ENCODE data around the gene JAK1.

JAK1 gene

GRCh38 chr1:64892576-64893573, 73.5 kb downstream of the JAK1 start:
- H3K23ac ChIP-seq (ENCODE audit: low read length) = no peak overlapping the region
- DNase-seq = no peak
- H3K9ac ChIP-seq (ENCODE audit: low read length) = no peak overlapping the region
- H4K5ac ChIP-seq (ENCODE audit: low read length) = no peak overlapping the region
- H3K27ac ChIP-seq (ENCODE audit: low read depth, low read length) = no peak overlapping the region
- no peak overlapping the region for H3K18ac ChIP-seq (ENCODE audit: low read length)
- no CpG with 5 or more reads among the region's 5 CpGs for WGBS (ENCODE audit: extremely low coverage, insufficient coverage, low lambda C conversion rate)
- H3K27me3 ChIP-seq (ENCODE audit: insufficient read depth, low read length, poor library complexity) = no peaks in the 10 kb centered on the region
- H3K79me1 ChIP-seq (ENCODE audit: low read length) = peaks cover 9% of the 10 kb centered on the region
- no peak overlapping the region for H4K8ac ChIP-seq (ENCODE audit: low read depth, low read length)
- no peak overlapping the region for H2BK120ac ChIP-seq (ENCODE audit: low read depth, low read length)
- no peaks in the 10 kb centered on the region for H3K36me3 ChIP-seq (ENCODE audit: control insufficient read depth, insufficient read depth, low read length)
- H3K4me2 ChIP-seq (ENCODE audit: low read length) = no peak overlapping the region
- no peaks in the 10 kb centered on the region for H3K4me1 ChIP-seq (ENCODE audit: control insufficient read depth, low read depth, low read length)
- no peak overlapping the region for H2AK5ac ChIP-seq (ENCODE audit: low read length)
- H2BK5ac ChIP-seq (ENCODE audit: low read length) = no peak overlapping the region
- no peak overlapping the region for H2BK15ac ChIP-seq (replicated peaks; ENCODE audit: low read depth)
- H3K4ac ChIP-seq (ENCODE audit: low read depth, low read length) = no peak overlapping the region
- H3K4me3 ChIP-seq (ENCODE audit: low read length) = no peak overlapping the region
- H3K79me2 ChIP-seq (ENCODE audit: control insufficient read depth, insufficient read depth, low read length) = no peaks in the 10 kb centered on the region
- H3K56ac ChIP-seq (ENCODE audit: low read length) = no peak overlapping the region

- Histone ChIP-seq H3K4me3 (ENCODE audit: low read length) (no peak overlapping the region), H3K27ac (ENCODE audit: low read depth, low read length) (no peak overlapping the region), H3K4me1 (ENCODE audit: control insufficient read depth, low read depth, low read length) (peaks cover 5% of the 10 kb centered on the region), H3K27me3 (ENCODE audit: insufficient read depth, low read length, poor library complexity) (no peaks in the 10 kb centered on the region), H4K5ac (ENCODE audit: low read length) (no peak overlapping the region), H2BK15ac (replicated peaks; ENCODE audit: low read depth) (no peak overlapping the region), H3K18ac (ENCODE audit: low read length) (no peak overlapping the region), H3K79me2 (ENCODE audit: control insufficient read depth, insufficient read depth, low read length) (no peaks in the 10 kb centered on the region), H2BK120ac (ENCODE audit: low read depth, low read length) (no peak overlapping the region), H3K23ac (ENCODE audit: low read length) (no peak overlapping the region), H2BK5ac (ENCODE audit: low read length) (no peak overlapping the region), H3K56ac (ENCODE audit: low read length) (no peak overlapping the region), H3K4me2 (ENCODE audit: low read length) (no peak overlapping the region), H3K9ac (ENCODE audit: low read length) (no peak overlapping the region), H2AK5ac (ENCODE audit: low read length) (no peak overlapping the region), H3K79me1 (ENCODE audit: low read length) (peaks cover 7% of the 10 kb centered on the region), H3K4ac (ENCODE audit: low read depth, low read length) (no peak overlapping the region), H3K36me3 (ENCODE audit: control insufficient read depth, insufficient read depth, low read length) (no peaks in the 10 kb centered on the region), H4K8ac (ENCODE audit: low read depth, low read length) (no peak overlapping the region)
- DNase-seq = no peak
- WGBS (ENCODE audit: extremely low coverage, insufficient coverage, low lambda C conversion rate) = no CpG with 5 or more reads among the region's 3 CpGs
Observed at GRCh38 chr1:64891448-64891825, 74.9 kb downstream of the JAK1 start.

GRCh38 chr1:64890699-64891447, 75.5 kb downstream of the JAK1 start:
- Histone ChIP-seq H3K18ac (ENCODE audit: low read length) (no peak overlapping the region), H2BK15ac (replicated peaks; ENCODE audit: low read depth) (no peak overlapping the region), H3K27me3 (ENCODE audit: insufficient read depth, low read length, poor library complexity) (no peaks in the 10 kb centered on the region), H2AK5ac (ENCODE audit: low read length) (no peak overlapping the region), H4K5ac (ENCODE audit: low read length) (no peak overlapping the region), H3K4me2 (ENCODE audit: low read length) (no peak overlapping the region), H3K4me3 (ENCODE audit: low read length) (no peak overlapping the region), H2BK5ac (ENCODE audit: low read length) (no peak overlapping the region), H2BK120ac (ENCODE audit: low read depth, low read length) (no peak overlapping the region), H3K56ac (ENCODE audit: low read length) (no peak overlapping the region), H4K8ac (ENCODE audit: low read depth, low read length) (no peak overlapping the region), H3K36me3 (ENCODE audit: control insufficient read depth, insufficient read depth, low read length) (no peaks in the 10 kb centered on the region), H3K4me1 (ENCODE audit: control insufficient read depth, low read depth, low read length) (peaks cover 5% of the 10 kb centered on the region), H3K9ac (ENCODE audit: low read length) (no peak overlapping the region), H3K27ac (ENCODE audit: low read depth, low read length) (no peak overlapping the region), H3K4ac (ENCODE audit: low read depth, low read length) (no peak overlapping the region), H3K79me2 (ENCODE audit: control insufficient read depth, insufficient read depth, low read length) (no peaks in the 10 kb centered on the region), H3K23ac (ENCODE audit: low read length) (no peak overlapping the region), H3K79me1 (ENCODE audit: low read length) (peaks cover 5% of the 10 kb centered on the region)
- DNase-seq = no peak
- WGBS (ENCODE audit: extremely low coverage, insufficient coverage, low lambda C conversion rate) = no CpG with 5 or more reads among the region's 10 CpGs

GRCh38 chr1:64887689-64888217, 78.6 kb downstream of the JAK1 start:
- Histone ChIP-seq H4K5ac (ENCODE audit: low read length) (no peak overlapping the region), H3K4me2 (ENCODE audit: low read length) (no peak overlapping the region), H3K27me3 (ENCODE audit: insufficient read depth, low read length, poor library complexity) (no peaks in the 10 kb centered on the region), H3K4me3 (ENCODE audit: low read length) (no peak overlapping the region), H3K23ac (ENCODE audit: low read length) (no peak overlapping the region), H3K79me2 (ENCODE audit: control insufficient read depth, insufficient read depth, low read length) (no peaks in the 10 kb centered on the region), H3K27ac (ENCODE audit: low read depth, low read length) (no peak overlapping the region), H3K79me1 (ENCODE audit: low read length) (peaks cover 1% of the 10 kb centered on the region), H2BK120ac (ENCODE audit: low read depth, low read length) (no peak overlapping the region), H2BK5ac (ENCODE audit: low read length) (no peak overlapping the region), H4K8ac (ENCODE audit: low read depth, low read length) (no peak overlapping the region), H2AK5ac (ENCODE audit: low read length) (no peak overlapping the region), H3K18ac (ENCODE audit: low read length) (no peak overlapping the region), H3K56ac (ENCODE audit: low read length) (peak overlapping the region; percentile 30), H3K36me3 (ENCODE audit: control insufficient read depth, insufficient read depth, low read length) (no peaks in the 10 kb centered on the region), H3K4ac (ENCODE audit: low read depth, low read length) (no peak overlapping the region), H3K9ac (ENCODE audit: low read length) (no peak overlapping the region), H2BK15ac (replicated peaks; ENCODE audit: low read depth) (no peak overlapping the region), H3K4me1 (ENCODE audit: control insufficient read depth, low read depth, low read length) (peaks cover 5% of the 10 kb centered on the region)
- whole genome bisulfite sequencing (ENCODE audit: extremely low coverage, insufficient coverage, low lambda C conversion rate) = no CpG with 5 or more reads among the region's 4 CpGs
- no peak for DNase-seq

- H3K4me2 ChIP-seq (ENCODE audit: low read length) = no peak overlapping the region
- H2BK5ac ChIP-seq (ENCODE audit: low read length) = no peak overlapping the region
- H2BK15ac ChIP-seq (replicated peaks; ENCODE audit: low read depth) = no peak overlapping the region
- no peaks in the 10 kb centered on the region for H3K27me3 ChIP-seq (ENCODE audit: insufficient read depth, low read length, poor library complexity)
- H3K56ac ChIP-seq (ENCODE audit: low read length) = no peak overlapping the region
- H2BK120ac ChIP-seq (ENCODE audit: low read depth, low read length) = no peak overlapping the region
- H3K79me2 ChIP-seq (ENCODE audit: control insufficient read depth, insufficient read depth, low read length) = no peaks in the 10 kb centered on the region
- H3K4me1 ChIP-seq (ENCODE audit: control insufficient read depth, low read depth, low read length) = peaks cover 5% of the 10 kb centered on the region
- no CpG with 5 or more reads among the region's 4 CpGs for WGBS (ENCODE audit: extremely low coverage, insufficient coverage, low lambda C conversion rate)
- H3K23ac ChIP-seq (ENCODE audit: low read length) = no peak overlapping the region
- no peak overlapping the region for H3K4me3 ChIP-seq (ENCODE audit: low read length)
- H3K18ac ChIP-seq (ENCODE audit: low read length) = no peak overlapping the region
- no peak overlapping the region for H4K5ac ChIP-seq (ENCODE audit: low read length)
- H4K8ac ChIP-seq (ENCODE audit: low read depth, low read length) = no peak overlapping the region
- peaks cover 1% of the 10 kb centered on the region for H3K79me1 ChIP-seq (ENCODE audit: low read length)
- DNase-seq = no peak
- H3K4ac ChIP-seq (ENCODE audit: low read depth, low read length) = no peak overlapping the region
- no peak overlapping the region for H3K9ac ChIP-seq (ENCODE audit: low read length)
- H3K27ac ChIP-seq (ENCODE audit: low read depth, low read length) = no peak overlapping the region
- H2AK5ac ChIP-seq (ENCODE audit: low read length) = no peak overlapping the region
- no peaks in the 10 kb centered on the region for H3K36me3 ChIP-seq (ENCODE audit: control insufficient read depth, insufficient read depth, low read length)
Observed at GRCh38 chr1:64886877-64887276, 79.5 kb downstream of the JAK1 start.
